A549 (cell line): Measurements from ENCODE around the gene SMARCB1. TPM values are rescaled to one million over a fixed set of nuclear protein-coding genes. Genes with fewer than 3 reads are reported as not detected.

Experiments
- ATAC-seq, 2 experiments: fragments of 200-7000 bp in 1 of 2; fragments of >200 bp in 1 of 2; cut with Nextera tagmentation in 1 of 2; cut with Tn5 transposase in 1 of 2; 3 replicates each; pipeline versions ENCODE4 v1.8.0 to v1.9.1; 2018 to 2020; ENCODE audit warnings: mild to moderate bottlenecking in 1 of 2, moderate library complexity in 1 of 2
- CTCF ChIA-PET: fragments of 300-600 bp; sonication (Branson Sonifier 250); formaldehyde crosslinking; extraction: SDS; loops from one replicate; lab custom pipeline; 2021; ENCODE audit warnings: antibody characterized with exemption, inconsistent platforms; lab: Yijun Ruan, JAX
- POLR2A ChIA-PET: fragments of 350-600 bp; formaldehyde crosslinking; extraction: SDS; loops from one replicate; lab custom pipeline; 2021; ENCODE audit warnings: antibody characterized with exemption, inconsistent platforms; lab: Yijun Ruan, JAX
- DNase-seq, 2 experiments: peaks; one replicate each; pipeline versions ENCODE4 v3.0.0 to v3.0.0-alpha.2; 2011 to 2016; ENCODE audit warnings: low read depth in 1 of 2, low spot score in 1 of 2
- FAIRE-seq: peaks from 2 replicates; lab custom pipeline; 2011; peaks lifted over from hg19 to GRCh38; lab: Jason Lieb, UNC
- H3K27ac ChIP-seq, 2 experiments: fragments of >200 bp; sonication (Bioruptor Twin); formaldehyde crosslinking; 3 replicates each; pipeline ENCODE4 v1.5.1; 2016 to 2017
- H3K4me1 ChIP-seq: fragments of >200 bp; sonication (Bioruptor Twin); formaldehyde crosslinking; 3 replicates; pipeline ENCODE4 v1.6.1; 2016
- H3K4me2 ChIP-seq: fragments of >200 bp; sonication (Bioruptor Twin); formaldehyde crosslinking; 3 replicates; pipeline ENCODE4 v1.6.1; 2016
- H3K4me3 ChIP-seq: fragments of >200 bp; sonication (Bioruptor Twin); formaldehyde crosslinking; 3 replicates; pipeline ENCODE4 v1.5.1; 2016
- H3K9me3 ChIP-seq: fragments of >200 bp; sonication (Bioruptor Twin); formaldehyde crosslinking; 3 replicates; pipeline ENCODE4 v1.6.1; 2016
- BHLHE40 ChIP-seq: IDR thresholded peaks from 2 replicates; pipeline ENCODE4 v1.6.1; 2012; ENCODE audit warnings: low read depth, low read length, inconsistent platforms
- CBX2 ChIP-seq: fragments of 200-600 bp; sonication (generic); IDR thresholded peaks from 2 replicates; pipeline ENCODE4 v1.6.1; 2016; ENCODE audit warnings: low read depth, mild to moderate bottlenecking, borderline replicate concordance
- CHD2 ChIP-seq: fragments of 150-350 bp; IDR thresholded peaks from 2 replicates; pipeline ENCODE4 v1.6.1; 2014; ENCODE audit warnings: low read length; ENCODE audit not compliant: partially characterized antibody
- FOSL2 ChIP-seq, 2 experiments: fragments of 450-650 bp in 1 of 2; fragments of >200 bp in 1 of 2; sonication (Bioruptor Twin) in 1 of 2; formaldehyde crosslinking; IDR thresholded peaks; 2 replicates each; pipeline versions ENCODE4 v1.5.0 to v1.6.1; 2016 to 2020; ENCODE audit warnings: mild to moderate bottlenecking in 1 of 2, moderate library complexity in 1 of 2
- HEYL ChIP-seq: fragments of 250-450 bp; sonication (Bioruptor Pico); IDR thresholded peaks from 2 replicates; pipeline ENCODE4 v1.8.0; 2021; ENCODE audit warnings: mild to moderate bottlenecking, moderate library complexity
- JUN ChIP-seq, 2 experiments: fragments of >200 bp; sonication (Bioruptor Twin); formaldehyde crosslinking; IDR thresholded peaks; 2 replicates in 1 of 2; 3 replicates in 1 of 2; pipeline ENCODE4 v1.6.1; 2016 to 2017
- MYC ChIP-seq: IDR thresholded peaks from 2 replicates; pipeline ENCODE4 v1.6.1; 2012; ENCODE audit warnings: mild to moderate bottlenecking, inconsistent platforms, low read length, improper control_type of control experiment, borderline replicate concordance
- NFE2L2 ChIP-seq: fragments of 150-350 bp; conservative IDR thresholded peaks from 2 replicates; pipeline ENCODE4 v1.6.1; 2014; ENCODE audit warnings: low read length
- PBX3 ChIP-seq: IDR thresholded peaks from 2 replicates; pipeline ENCODE4 v1.6.1; 2012
- PHF8 ChIP-seq: fragments of 200-600 bp; sonication (generic); IDR thresholded peaks from 2 replicates; pipeline ENCODE4 v1.6.1; 2016; ENCODE audit warnings: low read depth, mild to moderate bottlenecking, antibody characterized with exemption, moderate library complexity, borderline replicate concordance
- RARB ChIP-seq: fragments of 250-450 bp; sonication (Bioruptor Pico); IDR thresholded peaks from 2 replicates; pipeline ENCODE4 v1.8.0; 2021; ENCODE audit warnings: mild to moderate bottlenecking, moderate library complexity
- RCOR1 ChIP-seq: fragments of 150-350 bp; IDR thresholded peaks from 2 replicates; pipeline ENCODE4 v1.6.1; 2014; ENCODE audit warnings: antibody characterized with exemption, low read length, low read depth
- RFX5 ChIP-seq: fragments of 450-650 bp; IDR thresholded peaks from 2 replicates; pipeline ENCODE4 v1.7.1; 2014; ENCODE audit warnings: antibody characterized with exemption, mild to moderate bottlenecking, moderate library complexity
- TFCP2L1 ChIP-seq: fragments of 250-450 bp; sonication (Bioruptor Pico); IDR thresholded peaks from 2 replicates; pipeline ENCODE4 v1.5.0; 2021; ENCODE audit warnings: mild to moderate bottlenecking
- ZC3H11A ChIP-seq: fragments of 450-650 bp; IDR thresholded peaks from 2 replicates; pipeline ENCODE4 v1.6.1; 2014; ENCODE audit warnings: antibody characterized with exemption, mild to moderate bottlenecking
- ZNF302 ChIP-seq: fragments of 250-450 bp; sonication (Bioruptor Pico); IDR thresholded peaks from 2 replicates; pipeline ENCODE4 v1.9.0; 2021; ENCODE audit warnings: inconsistent platforms, mild to moderate bottlenecking, moderate library complexity
- WGBS: methylation state at CpG from one replicate; pipeline ENCODE4 v1.1.6; 2017; ENCODE audit errors: missing lambda C conversion rate; 5-methylcytosine and 5-hydroxymethylcytosine counted together
- polyA plus RNA-seq, 4 experiments: library from polyadenylated mRNA; depleted of rRNA in 3 of 4; stranded (reverse); fragments of >200 nt; fragmentation: RNase III in 1 of 4; extraction: RNeasy Plus Mini Kit Qiagen cat#74134 plus additional on column Dnase treatment in 1 of 4; gene quantifications; 2 replicates in 3 of 4; 3 replicates in 1 of 4; pipeline ENCODE4 v1.2.3, GENCODE V29; 2011 to 2017
- TF ChIP-seq, protein P1 (sequence below): fragments of >200 bp; sonication (Bioruptor Twin); formaldehyde crosslinking; IDR thresholded peaks from 2 replicates; pipeline ENCODE4 v1.6.1; 2016

SMARCB1 gene
- polyA plus RNA-seq, 2 of the 4 experiments (the other 2 are of a cell fraction), result 65.6 to 133 TPM

DNA sequence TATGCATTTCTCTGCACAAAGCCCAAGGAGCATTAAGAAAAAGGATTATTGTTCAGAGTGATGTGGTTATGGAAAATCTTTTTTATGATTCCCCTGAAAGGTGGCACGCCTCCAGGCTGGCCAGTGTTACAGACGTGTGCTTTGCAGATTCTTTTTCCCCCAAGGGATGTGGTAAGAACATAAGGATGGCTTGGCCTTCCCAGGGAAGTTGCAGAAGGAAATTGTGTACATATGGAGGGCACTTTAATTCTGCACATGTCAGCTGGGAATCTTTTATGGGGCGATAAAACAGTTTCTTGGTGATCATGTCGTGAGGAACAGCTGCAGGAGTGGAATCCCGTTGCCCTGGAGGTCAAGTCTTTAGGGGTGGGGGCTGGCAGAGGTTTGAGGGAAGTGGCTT is 9.7 kb downstream of the SMARCB1 start:
- TF ChIP-seq ZNF302 (CRISPR knock-in tag) (no peak), PHF8 (no peak), ZC3H11A (no peak), TFCP2L1 (CRISPR knock-in tag) (no peak), CBX2 (no peak), RARB (CRISPR knock-in tag) (no peak)
- TF ChIP-seq, all 56 proteins: peak for 0
- FAIRE-seq (no peak), ATAC-seq (no peak), DNase-seq (no peak)
- Histone ChIP-seq H3K4me2 (no peak overlapping the region), H3K9me3 (no peaks in the 10 kb centered on the region), H3K27ac (no peak overlapping the region), H3K4me1 (no peaks in the 10 kb centered on the region), H3K4me3 (no peak overlapping the region)
- WGBS, result 90% methylated on average over 5 of the region's 5 CpGs
- ChIA-PET POLR2A (no interaction called here), CTCF (no interaction called here)

GRCh38 chr22:23800297-23801237 is 13.8 kb downstream of the SMARCB1 start:
- WGBS, result 96% methylated on average over 18 of the region's 18 CpGs

DNA sequence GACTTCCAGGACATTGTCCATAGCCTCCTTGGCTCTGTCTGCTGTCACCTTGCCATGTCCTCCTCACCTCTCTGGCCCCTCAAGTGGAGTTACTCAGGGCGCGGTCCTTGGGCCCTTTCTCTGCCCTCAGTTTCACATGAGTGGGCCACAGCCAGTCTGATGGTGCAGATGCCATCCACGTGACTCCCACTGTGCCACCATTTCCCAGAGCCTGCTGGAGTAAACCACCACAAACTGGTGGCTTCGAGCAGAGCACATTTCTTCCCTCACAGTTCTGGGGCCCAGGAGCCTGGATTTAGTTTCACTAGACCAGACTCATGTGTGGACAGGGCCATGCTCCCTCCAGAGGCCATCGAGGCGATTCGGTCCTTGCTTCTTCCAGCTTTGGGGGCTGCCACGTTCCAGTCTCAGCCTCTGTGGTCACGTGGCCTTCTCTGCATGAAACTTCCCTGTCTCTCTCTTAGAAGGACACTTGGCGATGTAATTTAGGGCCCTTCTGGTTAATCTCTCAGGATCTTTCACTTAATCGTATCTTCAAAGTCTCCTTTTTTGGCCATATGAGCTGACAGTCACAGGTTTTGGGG is 14.6 kb downstream of the SMARCB1 start:
- no peak for FAIRE-seq
- 93% methylated on average over 9 of the region's 11 CpGs for WGBS

More at GRCh38 chr22:23800297-23801237, 13.8 kb downstream of the SMARCB1 start:
- ChIA-PET CTCF (interaction anchor here (1.6 kb wide), 1 partner anchor 45 kb away, joined by 5 read pairs; no protein-coding TSS in a partner anchor), POLR2A (no interaction called here)
- ATAC-seq, result no peak
- Histone ChIP-seq H3K27ac (no peak overlapping the region), H3K4me3 (no peak overlapping the region), H3K9me3 (no peaks in the 10 kb centered on the region), H3K4me1 (no peaks in the 10 kb centered on the region), H3K4me2 (no peak overlapping the region)
- DNase-seq, result no peak
- FAIRE-seq, result no peak
- TF ChIP-seq BHLHE40 (no peak), HEYL (no peak), PBX3 (no peak), TFCP2L1 (CRISPR knock-in tag) (no peak), NFE2L2 (no peak), FOSL2 (IDR thresholded peaks at IDR 0.05) (no peak), FOSL2 (CRISPR knock-in tag; IDR thresholded peaks at IDR 0.05) (no peak), CHD2 (no peak)
- TF ChIP-seq, protein P1, sequence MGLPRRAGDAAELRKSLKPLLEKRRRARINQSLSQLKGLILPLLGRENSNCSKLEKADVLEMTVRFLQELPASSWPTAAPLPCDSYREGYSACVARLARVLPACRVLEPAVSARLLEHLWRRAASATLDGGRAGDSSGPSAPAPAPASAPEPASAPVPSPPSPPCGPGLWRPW, result no peak

More for the DNA sequence above, 14.6 kb downstream of the SMARCB1 start:
- no peak for ATAC-seq
- DNase-seq, result no peak
- no peaks in the 10 kb centered on the region for H3K4me1 ChIP-seq
- TF ChIP-seq PBX3 (no peak), RFX5 (no peak), MYC (no peak), CBX2 (no peak), ZNF302 (CRISPR knock-in tag) (no peak), RCOR1 (no peak), BHLHE40 (no peak), JUN (IDR thresholded peaks at IDR 0.05) (no peak)
- no peak overlapping the region for H3K27ac ChIP-seq
- no peak overlapping the region for H3K4me2 ChIP-seq
- no peak overlapping the region for H3K4me3 ChIP-seq
- H3K9me3 ChIP-seq, result no peaks in the 10 kb centered on the region
- ChIA-PET POLR2A (no interaction called here), CTCF (interaction anchor here (1.8 kb wide), 1 partner anchor 48 kb away, joined by 6 read pairs; no protein-coding TSS in a partner anchor)
